ENCODE results near the gene GDE1.

GRCh38 chr16:19525385-19525723 lies 3.5 kb upstream of the GDE1 start:
- TF ChIP-seq CTCF (IDR thresholded peaks at IDR 0.05) (no peak), POLR2A (IDR thresholded peaks at IDR 0.05) (no peak)
